GM18502 (cell line): Measurements from ENCODE around the gene CYP3A7.
"Not testable (repeated sequence)": the region's sequence is repeated elsewhere in the genome, so short reads cannot be mapped to it uniquely, and the experiment has no call there.

Experiments used
- ATAC-seq: cut with Tn5 transposase; IDR thresholded peaks from one replicate; pipeline ENCODE4 v1.9.1; 2021; ENCODE audit warnings: mild to moderate bottlenecking; ENCODE audit not compliant: unreplicated experiment, poor library complexity

CYP3A7 gene

GRCh38 chr7:99734987-99735386, at the start of gene CYP3A7:
Gene CYP3A7 (minus strand): TSS chr7:99735196. CDS start chr7:99735093, 103 bp downstream.
- ATAC-seq = no peak

GRCh38 chr7:99784007-99784406, 49.0 kb upstream of the CYP3A7 start, which contains the start of gene CYP3A4:
Gene CYP3A4 (minus strand): TSS chr7:99784184. CDS start chr7:99784081, 103 bp downstream.
- ATAC-seq = no peak

GRCh38 chr7:99782012-99782953, 47.3 kb upstream of the CYP3A7 start:
- no peak for ATAC-seq

- ATAC-seq = no peak
Observed at GRCh38 chr7:99780588-99780987, 45.6 kb upstream of the CYP3A7 start.

- no peak for ATAC-seq
Observed at GRCh38 chr7:99779949-99780348, 45.0 kb upstream of the CYP3A7 start.

GRCh38 chr7:99778880-99779279, 43.9 kb upstream of the CYP3A7 start:
- ATAC-seq = no peak

- ATAC-seq = not testable (repeated sequence)
Observed at GRCh38 chr7:99773395-99773794, 38.4 kb upstream of the CYP3A7 start.

- no peak for ATAC-seq
Observed at GRCh38 chr7:99772565-99772964, 37.6 kb upstream of the CYP3A7 start.

- not testable (repeated sequence) for ATAC-seq
Observed at GRCh38 chr7:99769494-99769893, 34.5 kb upstream of the CYP3A7 start.

GRCh38 chr7:99768471-99768870, 33.5 kb upstream of the CYP3A7 start:
- ATAC-seq = no peak

GRCh38 chr7:99767662-99768061, 32.7 kb upstream of the CYP3A7 start:
- ATAC-seq = peak; percentile 82

- ATAC-seq = no peak
Observed at GRCh38 chr7:99766484-99767099, 31.6 kb upstream of the CYP3A7 start.

GRCh38 chr7:99764478-99764877, 29.5 kb upstream of the CYP3A7 start:
- ATAC-seq = no peak

- ATAC-seq = no peak
Observed at GRCh38 chr7:99762680-99763327, 27.8 kb upstream of the CYP3A7 start.

GRCh38 chr7:99755085-99755484, 20.1 kb upstream of the CYP3A7 start:
- ATAC-seq = no peak

GRCh38 chr7:99752356-99752755, 17.4 kb upstream of the CYP3A7 start:
- no peak for ATAC-seq

- not testable (repeated sequence) for ATAC-seq
Observed at GRCh38 chr7:99751322-99752052, 16.5 kb upstream of the CYP3A7 start.

- ATAC-seq = no peak
Observed at GRCh38 chr7:99748846-99749579, 14.0 kb upstream of the CYP3A7 start.

- not testable (repeated sequence) for ATAC-seq
Observed at GRCh38 chr7:99746915-99747314, 11.9 kb upstream of the CYP3A7 start.

GRCh38 chr7:99745395-99745794, 10.4 kb upstream of the CYP3A7 start:
- not testable (repeated sequence) for ATAC-seq
